OCI-LY3 (cell line): ENCODE measurements around the gene ALG8.

Experiments
- CTCF ChIP-seq: fragments of 200-600, 300-600 bp; sonication (generic); IDR thresholded peaks from 2 replicates; pipeline ENCODE4 v1.5.1; 2014; ENCODE audit warnings: antibody characterized with exemption, low read length, low read depth
- EZH2phosphoT487 ChIP-seq: fragments of 200-600 bp; shearing (Covaris generic); IDR thresholded peaks from 2 replicates; pipeline ENCODE4 v1.6.1; 2018; ENCODE audit warnings: antibody characterized with exemption, mixed run types, low read depth

- TF ChIP-seq CTCF, result no peak
- TF ChIP-seq EZH2phosphoT487, result no peak
Measured at GRCh38 chr11:78138291-78138690, 1.1 kb downstream of the ALG8 start.
